ENCODE measurements around the gene STON1. TPM values are rescaled to one million over a fixed set of nuclear protein-coding genes. Genes with fewer than 3 reads are reported as not detected.

Gene STON1
- total RNA-seq, 1 donor from 2014 or later = 35.2 TPM

DNA sequence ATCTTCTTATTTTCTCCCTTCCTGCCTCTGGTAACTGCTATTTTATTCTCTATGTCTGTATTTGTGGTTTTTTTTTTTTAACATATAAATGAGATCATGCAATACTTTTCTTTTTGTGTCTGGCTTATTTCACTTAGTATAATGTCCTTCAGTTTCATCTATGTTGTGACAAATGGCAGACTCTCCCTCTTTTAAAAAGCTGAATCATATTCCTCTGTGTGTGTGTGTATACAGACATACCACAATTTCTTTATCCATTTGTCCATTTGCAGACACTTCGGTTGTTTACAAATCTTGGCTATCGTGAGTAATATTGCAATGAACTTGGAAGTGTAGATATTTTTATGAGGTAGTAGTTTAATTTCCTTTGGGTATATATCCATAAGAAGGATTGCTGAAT, 94.7 kb downstream of the STON1 start:
- no peak for TF ChIP-seq CTCF (IDR thresholded peaks at IDR 0.05)
- no peak for DNase-seq
- ATAC-seq = no peak
- no peaks in the 10 kb centered on the region for H3K27me3 ChIP-seq
- H3K4me1 ChIP-seq = no peaks in the 10 kb centered on the region
- no peaks in the 10 kb centered on the region for H3K9me3 ChIP-seq
- no peak overlapping the region for H3K27ac ChIP-seq
- intact Hi-C loops (cut with DNase I) = no loop called here
- H3K36me3 ChIP-seq = no peaks in the 10 kb centered on the region
- H3K4me3 ChIP-seq = no peak overlapping the region

DNA sequence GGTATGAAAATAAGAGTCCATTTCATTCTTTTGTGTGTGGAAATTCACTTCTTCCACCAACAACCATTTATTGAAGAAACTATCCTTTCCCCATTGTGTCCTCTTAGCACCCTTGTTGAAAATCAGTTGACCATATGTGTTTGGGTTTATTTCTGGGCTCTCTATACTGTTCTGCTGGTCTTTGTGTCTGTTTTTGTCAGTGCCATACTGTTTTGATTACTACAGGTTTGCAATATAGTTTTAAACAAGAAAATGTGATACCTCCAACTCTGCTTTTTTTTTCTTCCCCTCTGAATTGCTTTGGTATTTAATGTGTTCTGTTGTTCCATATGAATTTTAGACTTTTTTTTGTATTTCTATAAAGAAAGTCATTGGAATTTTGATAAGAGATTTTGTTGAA, 96.1 kb downstream of the STON1 start:
- Histone ChIP-seq H3K4me3 (no peak overlapping the region), H3K36me3 (no peaks in the 10 kb centered on the region), H3K4me1 (no peaks in the 10 kb centered on the region), H3K9me3 (no peaks in the 10 kb centered on the region), H3K27me3 (no peaks in the 10 kb centered on the region), H3K27ac (no peak overlapping the region)
- TF ChIP-seq CTCF (IDR thresholded peaks at IDR 0.05) = no peak
- intact Hi-C loops (cut with DNase I) = no loop called here
- ATAC-seq (no peak), DNase-seq (no peak)

DNA sequence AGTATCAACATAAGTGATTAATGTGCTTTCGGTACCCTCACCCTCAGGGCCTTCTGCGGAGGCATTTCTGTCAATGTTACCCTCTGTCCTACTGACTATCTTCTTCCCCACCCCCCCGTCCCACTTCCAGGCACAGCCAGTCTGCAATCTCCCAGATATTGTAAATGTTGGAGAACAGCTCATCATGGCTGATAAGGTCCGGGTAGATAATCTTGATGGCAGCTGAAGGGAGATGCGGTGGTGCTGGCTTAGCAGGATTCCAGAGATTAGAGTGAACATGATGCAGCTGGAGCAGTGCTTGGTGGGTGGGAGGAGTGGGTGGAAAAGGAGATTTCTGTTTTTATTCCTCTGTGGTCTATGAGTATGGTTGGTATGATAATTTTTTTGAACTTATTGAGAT, 103.2 kb downstream of the STON1 start:
- H3K27me3 ChIP-seq = no peaks in the 10 kb centered on the region
- H3K27ac ChIP-seq = no peak overlapping the region
- no peaks in the 10 kb centered on the region for H3K36me3 ChIP-seq
- intact Hi-C loops (cut with DNase I) = no loop called here
- H3K4me3 ChIP-seq = no peak overlapping the region
- DNase-seq (no peak), ATAC-seq (no peak)
- H3K9me3 ChIP-seq = no peaks in the 10 kb centered on the region
- TF ChIP-seq CTCF (IDR thresholded peaks at IDR 0.05) = no peak
- H3K4me1 ChIP-seq = no peaks in the 10 kb centered on the region

GRCh38 chr2:48635786-48636185, 105.8 kb downstream of the STON1 start:
- Histone ChIP-seq H3K27ac (no peak overlapping the region), H3K9me3 (no peaks in the 10 kb centered on the region), H3K4me1 (no peaks in the 10 kb centered on the region), H3K36me3 (no peaks in the 10 kb centered on the region), H3K4me3 (no peak overlapping the region), H3K27me3 (no peaks in the 10 kb centered on the region)
- TF ChIP-seq CTCF (IDR thresholded peaks at IDR 0.05) = no peak
- intact Hi-C loops (cut with DNase I) = no loop called here
- DNase-seq (no peak), ATAC-seq (no peak)

DNA sequence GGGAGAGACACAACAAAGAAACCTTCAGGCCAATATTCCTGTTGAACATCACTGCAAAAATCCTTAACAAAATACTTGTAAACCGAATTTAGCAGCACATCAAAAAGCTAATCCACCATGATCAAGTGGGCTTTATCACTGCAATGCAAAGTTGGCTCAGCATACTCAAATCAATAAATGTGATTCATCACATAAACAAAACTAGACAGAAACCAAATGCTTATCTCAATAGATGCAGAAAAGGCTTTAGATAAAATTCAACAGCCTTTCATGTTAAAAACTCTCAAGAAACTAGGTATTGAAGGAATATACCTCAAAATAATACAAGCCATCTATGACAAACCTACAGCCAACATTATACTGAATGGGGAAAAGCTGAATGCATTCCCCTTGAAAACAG, 108.3 kb downstream of the STON1 start:
- no peak overlapping the region for H3K4me3 ChIP-seq
- ATAC-seq = no peak
- TF ChIP-seq CTCF (IDR thresholded peaks at IDR 0.05) = no peak
- H3K4me1 ChIP-seq = no peaks in the 10 kb centered on the region
- no peak for DNase-seq
- no peaks in the 10 kb centered on the region for H3K9me3 ChIP-seq
- no peaks in the 10 kb centered on the region for H3K27me3 ChIP-seq
- H3K27ac ChIP-seq = no peak overlapping the region
- intact Hi-C loops (cut with DNase I) = no loop called here
- H3K36me3 ChIP-seq = no peaks in the 10 kb centered on the region

Other genes with a start within 250 kb of the STON1 start
- 33.8 TPM for gene FOXN2, start 215.5 kb upstream of the STON1 start, total RNA-seq
- gene PPP1R21, start 89.4 kb upstream of the STON1 start, total RNA-seq = 34.6 TPM
- not detected for gene GTF2A1L, start 87.7 kb downstream of the STON1 start, total RNA-seq
- gene LHCGR, start 225.6 kb downstream of the STON1 start, total RNA-seq = not detected